Measurements from ENCODE around the gene MYL7.
"Not testable (repeated sequence)": the region's sequence is repeated elsewhere in the genome, so short reads cannot be mapped to it uniquely, and the experiment has no call there.

MYL7 gene

GRCh38 chr7:44182827-44183226 lies 41.7 kb upstream of the MYL7 start:
- Histone ChIP-seq H3K9me3 (replicated peaks; ENCODE audit: low read length) (peaks cover 13% of the 10 kb centered on the region), H3K4me1 (ENCODE audit: control insufficient read depth, insufficient read depth, low read length) (peaks cover 23% of the 10 kb centered on the region), H3K27me3 (ENCODE audit: control insufficient read depth, insufficient read depth, low read length) (peaks cover 25% of the 10 kb centered on the region), H3K4me3 (ENCODE audit: low read length) (no peak overlapping the region), H3K4me2 (ENCODE audit: low read length) (no peak overlapping the region), H3K36me3 (ENCODE audit: insufficient read depth, low read length) (no peaks in the 10 kb centered on the region), H3K9ac (ENCODE audit: low read depth, low read length) (no peak overlapping the region)

- Histone ChIP-seq H3K4me1 (ENCODE audit: control insufficient read depth, insufficient read depth, low read length) (peaks cover 31% of the 10 kb centered on the region), H3K9ac (ENCODE audit: low read depth, low read length) (no peak overlapping the region), H3K36me3 (ENCODE audit: insufficient read depth, low read length) (no peaks in the 10 kb centered on the region), H3K9me3 (replicated peaks; ENCODE audit: low read length) (peaks cover 13% of the 10 kb centered on the region), H3K4me2 (ENCODE audit: low read length) (no peak overlapping the region), H3K4me3 (ENCODE audit: low read length) (no peak overlapping the region), H3K27me3 (ENCODE audit: control insufficient read depth, insufficient read depth, low read length) (peaks cover 28% of the 10 kb centered on the region)
Measured at GRCh38 chr7:44180631-44181030, 39.5 kb upstream of the MYL7 start.

GRCh38 chr7:44177570-44178131 lies 36.5 kb upstream of the MYL7 start:
- Histone ChIP-seq H3K27me3 (ENCODE audit: control insufficient read depth, insufficient read depth, low read length) (peaks cover 26% of the 10 kb centered on the region), H3K36me3 (ENCODE audit: insufficient read depth, low read length) (no peaks in the 10 kb centered on the region), H3K9me3 (replicated peaks; ENCODE audit: low read length) (peaks cover 5% of the 10 kb centered on the region), H3K4me3 (ENCODE audit: low read length) (peak overlapping the region; percentile 42), H3K9ac (ENCODE audit: low read depth, low read length) (no peak overlapping the region), H3K4me1 (ENCODE audit: control insufficient read depth, insufficient read depth, low read length) (peaks cover 14% of the 10 kb centered on the region), H3K4me2 (ENCODE audit: low read length) (peak overlapping the region; percentile 60)

GRCh38 chr7:44176486-44176885 lies 35.4 kb upstream of the MYL7 start:
- Histone ChIP-seq H3K27me3 (ENCODE audit: control insufficient read depth, insufficient read depth, low read length) (peaks cover 23% of the 10 kb centered on the region), H3K4me2 (ENCODE audit: low read length) (no peak overlapping the region), H3K4me3 (ENCODE audit: low read length) (no peak overlapping the region), H3K9me3 (replicated peaks; ENCODE audit: low read length) (no peaks in the 10 kb centered on the region), H3K9ac (ENCODE audit: low read depth, low read length) (no peak overlapping the region), H3K4me1 (ENCODE audit: control insufficient read depth, insufficient read depth, low read length) (peaks cover 14% of the 10 kb centered on the region), H3K36me3 (ENCODE audit: insufficient read depth, low read length) (no peaks in the 10 kb centered on the region)

- no peak overlapping the region for H3K4me2 ChIP-seq (ENCODE audit: low read length)
- no peak overlapping the region for H3K4me3 ChIP-seq (ENCODE audit: low read length)
- peaks cover 20% of the 10 kb centered on the region for H3K27me3 ChIP-seq (ENCODE audit: control insufficient read depth, insufficient read depth, low read length)
Measured at GRCh38 chr7:44175730-44176129, 34.6 kb upstream of the MYL7 start.

GRCh38 chr7:44174694-44174948 lies 33.5 kb upstream of the MYL7 start:
- H3K9ac ChIP-seq (ENCODE audit: low read depth, low read length); H3K4me3 ChIP-seq (ENCODE audit: low read length); H3K36me3 ChIP-seq (ENCODE audit: insufficient read depth, low read length); H3K4me2 ChIP-seq (ENCODE audit: low read length); H3K9me3 ChIP-seq (replicated peaks; ENCODE audit: low read length): not testable (repeated sequence)
- Histone ChIP-seq H3K27me3 (ENCODE audit: control insufficient read depth, insufficient read depth, low read length) (peaks cover 20% of the 10 kb centered on the region), H3K4me1 (ENCODE audit: control insufficient read depth, insufficient read depth, low read length) (peaks cover 14% of the 10 kb centered on the region)

More at GRCh38 chr7:44175730-44176129, 34.6 kb upstream of the MYL7 start:
- Histone ChIP-seq H3K9ac (ENCODE audit: low read depth, low read length) (no peak overlapping the region), H3K4me1 (ENCODE audit: control insufficient read depth, insufficient read depth, low read length) (peaks cover 14% of the 10 kb centered on the region), H3K36me3 (ENCODE audit: insufficient read depth, low read length) (no peaks in the 10 kb centered on the region), H3K9me3 (replicated peaks; ENCODE audit: low read length) (no peaks in the 10 kb centered on the region)

GRCh38 chr7:44173911-44174693 lies 33.0 kb upstream of the MYL7 start:
- Histone ChIP-seq H3K4me1 (ENCODE audit: control insufficient read depth, insufficient read depth, low read length) (peaks cover 14% of the 10 kb centered on the region), H3K36me3 (ENCODE audit: insufficient read depth, low read length) (no peaks in the 10 kb centered on the region), H3K9ac (ENCODE audit: low read depth, low read length) (no peak overlapping the region), H3K4me2 (ENCODE audit: low read length) (no peak overlapping the region), H3K27me3 (ENCODE audit: control insufficient read depth, insufficient read depth, low read length) (peaks cover 15% of the 10 kb centered on the region), H3K9me3 (replicated peaks; ENCODE audit: low read length) (no peaks in the 10 kb centered on the region), H3K4me3 (ENCODE audit: low read length) (no peak overlapping the region)

- peaks cover 14% of the 10 kb centered on the region for H3K27me3 ChIP-seq (ENCODE audit: control insufficient read depth, insufficient read depth, low read length)
- H3K4me2 ChIP-seq (ENCODE audit: low read length): no peak overlapping the region
- H3K4me1 ChIP-seq (ENCODE audit: control insufficient read depth, insufficient read depth, low read length): peaks cover 9% of the 10 kb centered on the region
- no peaks in the 10 kb centered on the region for H3K36me3 ChIP-seq (ENCODE audit: insufficient read depth, low read length)
- no peak overlapping the region for H3K9ac ChIP-seq (ENCODE audit: low read depth, low read length)
- H3K9me3 ChIP-seq (replicated peaks; ENCODE audit: low read length): no peaks in the 10 kb centered on the region
- H3K4me3 ChIP-seq (ENCODE audit: low read length): no peak overlapping the region
Measured at GRCh38 chr7:44172803-44173424, 31.8 kb upstream of the MYL7 start.

- H3K4me2 ChIP-seq (ENCODE audit: low read length): no peak overlapping the region
- H3K9ac ChIP-seq (ENCODE audit: low read depth, low read length): no peak overlapping the region
- H3K4me1 ChIP-seq (ENCODE audit: control insufficient read depth, insufficient read depth, low read length): peaks cover 3% of the 10 kb centered on the region
- H3K9me3 ChIP-seq (replicated peaks; ENCODE audit: low read length): no peaks in the 10 kb centered on the region
- peaks cover 14% of the 10 kb centered on the region for H3K27me3 ChIP-seq (ENCODE audit: control insufficient read depth, insufficient read depth, low read length)
- H3K4me3 ChIP-seq (ENCODE audit: low read length): no peak overlapping the region
- no peaks in the 10 kb centered on the region for H3K36me3 ChIP-seq (ENCODE audit: insufficient read depth, low read length)
Measured at GRCh38 chr7:44172352-44172751, 31.2 kb upstream of the MYL7 start.

GRCh38 chr7:44171901-44172300 lies 30.8 kb upstream of the MYL7 start:
- not testable (repeated sequence) for H3K9ac ChIP-seq (ENCODE audit: low read depth, low read length); H3K36me3 ChIP-seq (ENCODE audit: insufficient read depth, low read length); H3K4me1 ChIP-seq (ENCODE audit: control insufficient read depth, insufficient read depth, low read length); H3K9me3 ChIP-seq (replicated peaks; ENCODE audit: low read length); H3K4me2 ChIP-seq (ENCODE audit: low read length); H3K4me3 ChIP-seq (ENCODE audit: low read length)
- peaks cover 14% of the 10 kb centered on the region for H3K27me3 ChIP-seq (ENCODE audit: control insufficient read depth, insufficient read depth, low read length)

- Histone ChIP-seq H3K4me1 (ENCODE audit: control insufficient read depth, insufficient read depth, low read length) (peaks cover 14% of the 10 kb centered on the region), H3K27me3 (ENCODE audit: control insufficient read depth, insufficient read depth, low read length) (no peaks in the 10 kb centered on the region), H3K4me2 (ENCODE audit: low read length) (no peak overlapping the region), H3K4me3 (ENCODE audit: low read length) (no peak overlapping the region), H3K9me3 (replicated peaks; ENCODE audit: low read length) (no peaks in the 10 kb centered on the region), H3K9ac (ENCODE audit: low read depth, low read length) (no peak overlapping the region), H3K36me3 (ENCODE audit: insufficient read depth, low read length) (no peaks in the 10 kb centered on the region)
Measured at GRCh38 chr7:44167920-44168319, 26.8 kb upstream of the MYL7 start.

GRCh38 chr7:44163591-44163990 lies 22.5 kb upstream of the MYL7 start:
- H3K9ac ChIP-seq (ENCODE audit: low read depth, low read length): peak overlapping the region; percentile 3
- H3K9me3 ChIP-seq (replicated peaks; ENCODE audit: low read length): no peaks in the 10 kb centered on the region
- H3K36me3 ChIP-seq (ENCODE audit: insufficient read depth, low read length): no peaks in the 10 kb centered on the region
- H3K4me1 ChIP-seq (ENCODE audit: control insufficient read depth, insufficient read depth, low read length): peaks cover 24% of the 10 kb centered on the region
- peak overlapping the region; percentile 50 for H3K4me2 ChIP-seq (ENCODE audit: low read length)
- no peaks in the 10 kb centered on the region for H3K27me3 ChIP-seq (ENCODE audit: control insufficient read depth, insufficient read depth, low read length)
- no peak overlapping the region for H3K4me3 ChIP-seq (ENCODE audit: low read length)
